Activated CD4-positive, CD25-positive, alpha-beta regulatory T cell treated with anti-CD3 and anti-CD28 coated beads, Interleukin-2, amount 50 U/mL, for 72 hours (primary cell): ENCODE results near the gene GAMT.

ENCODE experiments used
- DNase-seq: peaks from one replicate; pipeline ENCODE4 v3.0.0; 2021

The GAMT gene

GRCh38 chr19:1399079-1399478 lies 2.3 kb downstream of the GAMT start:
- DNase-seq: no peak

GRCh38 chr19:1397838-1398237 lies 3.5 kb downstream of the GAMT start:
- no peak for DNase-seq

- DNase-seq: no peak
Measured at GRCh38 chr19:1396768-1397679, 4.3 kb downstream of the GAMT start.

- DNase-seq: no peak
Measured at GRCh38 chr19:1396019-1396767, 5.1 kb downstream of the GAMT start.

- no peak for DNase-seq
Measured at GRCh38 chr19:1395194-1396018, 5.9 kb downstream of the GAMT start.

- DNase-seq: no peak
Measured at GRCh38 chr19:1394252-1395193, 6.8 kb downstream of the GAMT start.

GRCh38 chr19:1393841-1394240 lies 7.5 kb downstream of the GAMT start:
- no peak for DNase-seq

- no peak for DNase-seq
Measured at GRCh38 chr19:1392939-1393530, 8.3 kb downstream of the GAMT start.

- DNase-seq: no peak
Measured at GRCh38 chr19:1392407-1392806, 8.9 kb downstream of the GAMT start.

GRCh38 chr19:1390890-1391423 lies 10.4 kb downstream of the GAMT start:
- no peak for DNase-seq

GRCh38 chr19:1389033-1389940 lies 12.1 kb downstream of the GAMT start:
- no peak for DNase-seq

GRCh38 chr19:1388637-1389026 lies 12.7 kb downstream of the GAMT start:
- DNase-seq: no peak

GRCh38 chr19:1387684-1388636 lies 13.4 kb downstream of the GAMT start:
- DNase-seq: no peak

- no peak for DNase-seq
Measured at GRCh38 chr19:1386945-1387683, 14.2 kb downstream of the GAMT start.

GRCh38 chr19:1385816-1386215 lies 15.5 kb downstream of the GAMT start:
- no peak for DNase-seq

GRCh38 chr19:1384478-1385110 lies 16.7 kb downstream of the GAMT start:
- no peak for DNase-seq

- no peak for DNase-seq
Measured at GRCh38 chr19:1384085-1384462, 17.3 kb downstream of the GAMT start.
